Measurements from ENCODE around the gene MTMR6.

MTMR6 gene

GRCh38 chr13:25214491-25215252 is 72.6 kb downstream of the MTMR6 start:
- DNase-seq = no peak

DNA sequence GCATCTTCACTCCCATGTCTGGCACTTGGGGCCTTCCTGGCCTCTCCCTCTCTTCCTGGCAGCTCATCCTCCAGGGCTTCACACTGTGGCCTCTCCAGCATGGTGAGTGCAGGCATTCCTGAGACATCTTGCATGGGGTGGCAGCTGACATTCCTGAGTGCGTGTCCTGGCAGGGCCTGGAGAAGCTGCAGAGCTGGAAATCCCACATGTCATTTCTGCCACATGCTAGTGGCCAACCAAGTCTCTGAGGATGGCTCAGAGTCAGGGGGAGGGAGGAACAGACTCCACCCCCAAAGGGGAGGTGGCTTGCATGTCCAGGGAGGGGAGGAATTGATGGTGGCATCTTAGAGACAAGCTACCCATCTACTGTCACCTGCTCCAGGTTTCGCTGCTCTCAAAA is 73.6 kb downstream of the MTMR6 start:
- DNase-seq = no peak

GRCh38 chr13:25210842-25211569 is 76.3 kb downstream of the MTMR6 start:
- no peak for DNase-seq

- DNase-seq = no peak
Measured at GRCh38 chr13:25207291-25207810, 79.9 kb downstream of the MTMR6 start.

GRCh38 chr13:25204863-25205262 is 82.4 kb downstream of the MTMR6 start:
- no peak for DNase-seq

GRCh38 chr13:25203127-25203740 is 84.1 kb downstream of the MTMR6 start:
- peak; percentile 73 for DNase-seq

DNA sequence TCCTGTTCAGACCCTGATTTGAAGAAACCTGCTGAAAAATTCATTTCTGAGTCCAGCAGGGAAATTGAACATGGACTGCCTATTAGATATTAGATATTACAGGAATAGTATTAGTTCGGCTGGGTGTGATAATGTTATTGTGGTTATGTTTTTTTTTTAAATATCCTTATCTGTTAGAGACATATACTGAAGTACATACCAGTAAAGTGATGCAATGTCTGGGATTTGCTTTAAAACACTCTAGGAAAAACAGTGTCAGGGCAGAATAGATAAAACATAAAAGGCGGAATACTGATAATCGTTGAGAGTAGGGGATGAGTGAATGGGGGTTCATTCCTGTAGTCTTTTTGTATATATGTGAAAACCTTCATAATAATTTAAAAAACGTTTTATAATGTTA is 86.5 kb downstream of the MTMR6 start:
- DNase-seq = no peak

- no peak for DNase-seq
Measured at GRCh38 chr13:25198647-25199046, 88.6 kb downstream of the MTMR6 start.

DNA sequence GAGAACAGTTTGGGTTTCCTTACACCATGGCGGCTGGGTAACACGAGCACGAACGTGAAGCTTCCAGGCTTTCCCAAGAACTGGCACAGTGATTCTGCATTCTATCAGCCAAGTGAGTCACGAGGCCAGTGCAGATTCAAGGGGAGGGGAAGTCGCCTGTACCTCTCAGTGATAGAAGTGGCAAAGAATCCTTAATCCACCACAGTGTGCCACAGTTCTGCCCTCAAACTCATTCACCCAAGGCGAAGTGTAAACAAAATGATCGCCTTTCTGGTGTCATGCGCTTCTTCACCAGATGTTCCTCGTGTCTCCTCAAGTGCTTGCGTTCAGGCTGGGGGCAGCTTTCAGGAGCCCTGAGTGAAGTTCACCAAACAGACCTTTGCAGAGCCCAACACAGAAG is 90.3 kb downstream of the MTMR6 start:
- no peak for DNase-seq
